Neural cell (in vitro differentiated cells): ENCODE measurements around the gene SULT1A1. TPM values are rescaled to one million over a fixed set of nuclear protein-coding genes. Genes with fewer than 3 reads are reported as not detected.

Experiments
- H2AFZ ChIP-seq: fragments of 200-600, 300-800 bp; sonication (generic), shearing (Covaris generic); 2 replicates; pipeline ENCODE4 v1.6.0; 2014; ENCODE audit warnings: low read depth, mild to moderate bottlenecking, antibody characterized with exemption, low read length, moderate library complexity
- H3F3A ChIP-seq: fragments of 200-600 bp; shearing (Covaris generic); 2 replicates; pipeline ENCODE4 v1.6.1; 2016; ENCODE audit warnings: mild to moderate bottlenecking, moderate library complexity, mixed read lengths, antibody characterized with exemption, low read length; ENCODE audit not compliant: insufficient read depth, poor library complexity, severe bottlenecking
- H3K27ac ChIP-seq: fragments of 200-600, 300-800 bp; sonication (generic), shearing (Covaris generic); 2 replicates; pipeline ENCODE4 v1.5.1; 2014; ENCODE audit warnings: mild to moderate bottlenecking, low read length, moderate library complexity
- H3K27me3 ChIP-seq: fragments of 300-800, 200-600 bp; sonication (generic), shearing (Covaris generic); 2 replicates; pipeline ENCODE4 v1.6.0; 2014; ENCODE audit warnings: mild to moderate bottlenecking, low read depth, low read length, moderate library complexity; ENCODE audit not compliant: insufficient read depth
- H3K36me3 ChIP-seq: fragments of 300-800, 200-600 bp; sonication (generic), shearing (Covaris generic); 2 replicates; pipeline ENCODE4 v1.5.1; 2014; ENCODE audit warnings: mild to moderate bottlenecking, antibody characterized with exemption, low read length, moderate library complexity; ENCODE audit not compliant: insufficient read depth
- H3K4me2 ChIP-seq: fragments of 300-800, 200-600 bp; sonication (generic), shearing (Covaris generic); 2 replicates; pipeline ENCODE4 v1.6.0; 2014; ENCODE audit warnings: mild to moderate bottlenecking, low read length
- H3K4me3 ChIP-seq: fragments of 300-800, 200-600 bp; sonication (generic), shearing (Covaris generic); 2 replicates; pipeline ENCODE4 v1.5.1; 2014; ENCODE audit warnings: mild to moderate bottlenecking, low read length, moderate library complexity
- H3K79me2 ChIP-seq: fragments of 200-600 bp; shearing (Covaris generic); replicated peaks from 2 replicates; pipeline ENCODE4 v1.6.0; 2014; ENCODE audit warnings: mild to moderate bottlenecking, low read length, moderate library complexity; ENCODE audit not compliant: insufficient read depth
- H3K9ac ChIP-seq: fragments of 300-800, 200-600 bp; sonication (generic), shearing (Covaris generic); 2 replicates; pipeline ENCODE4 v1.6.1; 2016; ENCODE audit warnings: mild to moderate bottlenecking, low read length, mixed read lengths
- H3K9me2 ChIP-seq: fragments of 200-600 bp; shearing (Covaris generic); 2 replicates; pipeline ENCODE4 v1.6.1; 2016; ENCODE audit warnings: mild to moderate bottlenecking, low read length, mixed read lengths; ENCODE audit not compliant: insufficient read depth
- H3K9me3 ChIP-seq: fragments of 200-600, 300-800 bp; sonication (generic), shearing (Covaris generic); 2 replicates; pipeline ENCODE4 v1.6.1; 2016; ENCODE audit warnings: mild to moderate bottlenecking, mixed run types, low read length, moderate library complexity, mixed read lengths
- H4K20me1 ChIP-seq: fragments of 200-600 bp; shearing (Covaris generic); 2 replicates; pipeline ENCODE4 v1.6.1; 2016; ENCODE audit warnings: mild to moderate bottlenecking, mixed run types; ENCODE audit not compliant: insufficient read depth
- EP300 ChIP-seq: fragments of 450-650 bp; conservative IDR thresholded peaks from 2 replicates; pipeline ENCODE4 v1.6.1; 2014; ENCODE audit warnings: antibody characterized with exemption, mild to moderate bottlenecking, moderate library complexity; ENCODE audit not compliant: poor library complexity, severe bottlenecking
- EZH2 ChIP-seq: fragments of 200-600, 300-800 bp; shearing (Covaris generic), sonication (generic); IDR thresholded peaks from 2 replicates; pipeline ENCODE4 v1.6.1; 2014; ENCODE audit warnings: antibody characterized with exemption, low read length, borderline replicate concordance, mild to moderate bottlenecking; ENCODE audit not compliant: insufficient read depth, poor library complexity, severe bottlenecking
- MXI1 ChIP-seq: fragments of 450-650 bp; conservative IDR thresholded peaks from 2 replicates; pipeline ENCODE4 v1.6.1; 2014; ENCODE audit warnings: antibody characterized with exemption, mild to moderate bottlenecking; ENCODE audit not compliant: poor library complexity, severe bottlenecking
- POLR2AphosphoS5 ChIP-seq: IDR thresholded peaks from 2 replicates; pipeline ENCODE4 v1.6.1; 2012
- RAD21 ChIP-seq: fragments of 450-650 bp; conservative IDR thresholded peaks from 2 replicates; pipeline ENCODE4 v1.6.1; 2014; ENCODE audit warnings: antibody characterized with exemption, mild to moderate bottlenecking, moderate library complexity
- REST ChIP-seq: IDR thresholded peaks from 2 replicates; pipeline ENCODE4 v1.6.1; 2012; ENCODE audit warnings: borderline replicate concordance
- SMC3 ChIP-seq: fragments of 450-650 bp; conservative IDR thresholded peaks from 2 replicates; pipeline ENCODE4 v1.6.1; 2014; ENCODE audit warnings: antibody characterized with exemption, mild to moderate bottlenecking, moderate library complexity; ENCODE audit not compliant: poor library complexity
- TAF1 ChIP-seq: IDR thresholded peaks from 2 replicates; pipeline ENCODE4 v1.6.1; 2012; ENCODE audit warnings: low read depth
- polyA plus RNA-seq: library from polyadenylated mRNA; depleted of rRNA; stranded (reverse); fragments of >200 nt; gene quantifications from 2 replicates; pipeline ENCODE4 v1.2.3, GENCODE V29; 2014
- TF ChIP-seq, protein P1 (sequence below): fragments of 450-650 bp; IDR thresholded peaks from 2 replicates; pipeline ENCODE4 v1.5.1; 2014; ENCODE audit warnings: antibody characterized with exemption, mild to moderate bottlenecking, moderate library complexity; ENCODE audit not compliant: poor library complexity, severe bottlenecking

The SULT1A1 gene
- polyA plus RNA-seq, 1 donor from 2014 or later, result not detected

DNA sequence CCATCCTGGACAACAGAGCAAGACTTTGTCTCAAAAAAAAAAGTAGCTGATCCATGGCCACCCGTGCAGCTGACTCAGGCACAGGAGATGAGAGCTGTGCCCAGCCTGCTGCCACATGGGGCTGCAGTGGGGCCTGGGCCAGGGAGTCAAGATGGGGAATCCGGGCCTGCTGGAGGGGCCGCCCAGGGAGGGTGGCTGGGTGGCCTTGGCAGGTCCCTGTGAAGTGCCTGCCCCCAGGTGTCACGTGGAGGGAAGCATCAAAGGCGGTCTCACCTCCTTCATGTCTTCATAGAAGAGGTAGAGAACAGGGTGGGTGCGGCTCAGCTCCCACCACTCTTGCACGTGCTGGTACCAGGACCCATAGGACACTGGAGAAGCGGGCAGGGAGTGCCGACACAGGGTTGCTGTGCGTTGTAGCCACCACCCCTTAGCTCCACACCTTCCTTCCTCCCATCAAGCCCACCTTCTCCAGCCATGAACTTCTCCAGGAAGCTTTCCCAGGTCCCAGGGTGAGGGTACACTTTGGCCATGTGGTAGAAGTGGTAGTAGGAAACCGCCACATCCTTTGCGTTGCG, 16.8 kb downstream of the SULT1A1 start:
- TF ChIP-seq SMC3 (no peak), REST (no peak), TAF1 (no peak), EP300 (no peak), MXI1 (no peak), POLR2AphosphoS5 (no peak), RAD21 (no peak), EZH2 (no peak)
- TF ChIP-seq, protein P1, sequence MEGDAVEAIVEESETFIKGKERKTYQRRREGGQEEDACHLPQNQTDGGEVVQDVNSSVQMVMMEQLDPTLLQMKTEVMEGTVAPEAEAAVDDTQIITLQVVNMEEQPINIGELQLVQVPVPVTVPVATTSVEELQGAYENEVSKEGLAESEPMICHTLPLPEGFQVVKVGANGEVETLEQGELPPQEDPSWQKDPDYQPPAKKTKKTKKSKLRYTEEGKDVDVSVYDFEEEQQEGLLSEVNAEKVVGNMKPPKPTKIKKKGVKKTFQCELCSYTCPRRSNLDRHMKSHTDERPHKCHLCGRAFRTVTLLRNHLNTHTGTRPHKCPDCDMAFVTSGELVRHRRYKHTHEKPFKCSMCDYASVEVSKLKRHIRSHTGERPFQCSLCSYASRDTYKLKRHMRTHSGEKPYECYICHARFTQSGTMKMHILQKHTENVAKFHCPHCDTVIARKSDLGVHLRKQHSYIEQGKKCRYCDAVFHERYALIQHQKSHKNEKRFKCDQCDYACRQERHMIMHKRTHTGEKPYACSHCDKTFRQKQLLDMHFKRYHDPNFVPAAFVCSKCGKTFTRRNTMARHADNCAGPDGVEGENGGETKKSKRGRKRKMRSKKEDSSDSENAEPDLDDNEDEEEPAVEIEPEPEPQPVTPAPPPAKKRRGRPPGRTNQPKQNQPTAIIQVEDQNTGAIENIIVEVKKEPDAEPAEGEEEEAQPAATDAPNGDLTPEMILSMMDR, result no peak
- no peaks in the 10 kb centered on the region for H3K9me3 ChIP-seq
- no peaks in the 10 kb centered on the region for H3K27me3 ChIP-seq
- no peaks in the 10 kb centered on the region for H3K36me3 ChIP-seq
- no peaks in the 10 kb centered on the region for H4K20me1 ChIP-seq
- no peak overlapping the region for H3K27ac ChIP-seq
- H3K4me3 ChIP-seq, result no peak overlapping the region
- H3F3A ChIP-seq, result no peaks in the 10 kb centered on the region
- no peak overlapping the region for H3K4me2 ChIP-seq
- no peaks in the 10 kb centered on the region for H3K79me2 ChIP-seq
- H2AFZ ChIP-seq, result no peak overlapping the region
- H3K9ac ChIP-seq, result no peak overlapping the region
- no peaks in the 10 kb centered on the region for H3K9me2 ChIP-seq

DNA sequence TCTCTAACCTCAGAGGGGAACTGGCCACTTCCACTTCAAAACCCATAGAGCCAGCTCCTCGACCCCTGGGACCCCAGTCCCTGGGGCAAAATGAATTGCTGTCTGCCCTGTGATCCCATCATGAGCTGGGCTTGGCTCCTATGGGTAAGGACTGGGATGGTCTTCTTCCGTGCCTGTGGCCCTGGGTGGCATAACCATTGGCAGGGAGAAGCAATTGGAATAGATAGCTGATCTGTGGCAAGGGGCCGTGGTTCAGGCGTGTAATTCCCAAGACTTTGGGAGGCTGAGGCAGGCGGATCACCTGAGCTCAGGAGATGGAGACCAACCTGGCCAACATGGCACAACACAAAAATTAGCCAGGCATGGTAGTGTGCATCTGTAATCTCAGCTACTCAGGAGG, 17.3 kb downstream of the SULT1A1 start:
- H3K36me3 ChIP-seq, result no peaks in the 10 kb centered on the region
- no peaks in the 10 kb centered on the region for H3K27me3 ChIP-seq
- H3K4me2 ChIP-seq, result no peak overlapping the region
- no peaks in the 10 kb centered on the region for H3F3A ChIP-seq
- H2AFZ ChIP-seq, result no peak overlapping the region
- no peaks in the 10 kb centered on the region for H3K79me2 ChIP-seq
- no peaks in the 10 kb centered on the region for H3K9me2 ChIP-seq
- no peak overlapping the region for H3K9ac ChIP-seq
- no peak overlapping the region for H3K4me3 ChIP-seq
- no peaks in the 10 kb centered on the region for H4K20me1 ChIP-seq
- H3K27ac ChIP-seq, result no peak overlapping the region
- no peak for TF ChIP-seq TAF1
- TF ChIP-seq REST, result no peak
- no peak for TF ChIP-seq EZH2
- TF ChIP-seq, protein P1, result no peak
- no peak for TF ChIP-seq EP300
- no peak for TF ChIP-seq SMC3
- no peak for TF ChIP-seq MXI1
- TF ChIP-seq RAD21, result no peak
- TF ChIP-seq POLR2AphosphoS5, result no peak
- no peaks in the 10 kb centered on the region for H3K9me3 ChIP-seq
